Activated CD8-positive, alpha-beta memory T cell treated with anti-CD3 and anti-CD28 coated beads, Interleukin-2, amount 50 U/mL, for 4 hours (primary cell): Measurements from ENCODE around the gene PAAF1.
"Not testable (repeated sequence)": the region's sequence is repeated elsewhere in the genome, so short reads cannot be mapped to it uniquely, and the experiment has no call there.

ENCODE experiments used
- DNase-seq: peaks from one replicate; pipeline ENCODE4 v3.0.0-alpha.2; 2020

Gene PAAF1, protein sequence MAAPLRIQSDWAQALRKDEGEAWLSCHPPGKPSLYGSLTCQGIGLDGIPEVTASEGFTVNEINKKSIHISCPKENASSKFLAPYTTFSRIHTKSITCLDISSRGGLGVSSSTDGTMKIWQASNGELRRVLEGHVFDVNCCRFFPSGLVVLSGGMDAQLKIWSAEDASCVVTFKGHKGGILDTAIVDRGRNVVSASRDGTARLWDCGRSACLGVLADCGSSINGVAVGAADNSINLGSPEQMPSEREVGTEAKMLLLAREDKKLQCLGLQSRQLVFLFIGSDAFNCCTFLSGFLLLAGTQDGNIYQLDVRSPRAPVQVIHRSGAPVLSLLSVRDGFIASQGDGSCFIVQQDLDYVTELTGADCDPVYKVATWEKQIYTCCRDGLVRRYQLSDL

GRCh38 chr11:73876424-73877310, at the start of gene PAAF1, which contains the start of gene COA4:
PAAF1 (plus strand) TSS chr11:73876999; CDS start chr11:73877022, 23 bp downstream.
COA4 (minus strand) TSS chr11:73876846; CDS start chr11:73873378, 3,468 bp downstream.
- DNase-seq = peak; percentile 90

DNA sequence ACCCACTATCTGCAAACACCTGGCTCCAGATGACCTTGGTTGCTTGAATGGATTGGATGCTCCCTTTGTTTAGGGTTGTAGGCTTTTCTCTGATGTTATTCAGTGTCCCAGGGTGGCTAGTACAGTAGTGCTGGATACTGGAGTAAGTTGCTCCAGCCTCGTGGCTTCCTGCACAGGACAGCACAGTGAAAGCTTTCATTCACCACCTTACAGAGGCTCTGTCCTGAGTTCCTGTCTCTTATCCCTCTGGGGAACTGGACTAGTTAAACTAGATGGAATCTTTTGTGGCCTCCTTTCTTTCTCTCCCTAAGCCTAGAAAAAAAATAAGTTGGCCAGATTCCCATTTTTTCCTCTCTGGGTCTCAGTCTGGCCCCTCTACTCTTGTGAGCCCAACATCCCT, 46.5 kb upstream of the PAAF1 start:
- no peak for DNase-seq

DNA sequence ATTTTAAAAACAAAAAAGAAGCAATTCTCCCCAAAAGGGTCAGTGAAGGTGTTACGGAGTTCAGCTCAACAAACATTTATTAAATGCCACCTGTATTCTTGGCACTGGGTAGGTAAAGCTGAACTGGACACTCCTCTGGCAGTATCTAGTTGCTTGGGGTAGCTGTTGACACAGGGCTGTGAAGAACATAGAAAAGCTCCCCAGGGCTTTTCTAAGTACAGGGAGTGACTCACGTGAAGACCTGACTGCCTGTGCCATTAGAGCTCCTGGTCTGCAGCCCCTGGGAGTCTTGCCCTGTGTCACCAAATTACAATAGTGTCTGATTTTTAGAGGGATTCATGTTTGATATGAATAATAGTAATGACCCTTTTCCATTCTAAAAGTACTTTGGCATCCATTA, 43.7 kb upstream of the PAAF1 start:
- DNase-seq = no peak

- no peak for DNase-seq
Observed at GRCh38 chr11:73838443-73839122, 38.2 kb upstream of the PAAF1 start.

- DNase-seq = no peak
Observed at GRCh38 chr11:73839123-73839457, 37.7 kb upstream of the PAAF1 start.

DNA sequence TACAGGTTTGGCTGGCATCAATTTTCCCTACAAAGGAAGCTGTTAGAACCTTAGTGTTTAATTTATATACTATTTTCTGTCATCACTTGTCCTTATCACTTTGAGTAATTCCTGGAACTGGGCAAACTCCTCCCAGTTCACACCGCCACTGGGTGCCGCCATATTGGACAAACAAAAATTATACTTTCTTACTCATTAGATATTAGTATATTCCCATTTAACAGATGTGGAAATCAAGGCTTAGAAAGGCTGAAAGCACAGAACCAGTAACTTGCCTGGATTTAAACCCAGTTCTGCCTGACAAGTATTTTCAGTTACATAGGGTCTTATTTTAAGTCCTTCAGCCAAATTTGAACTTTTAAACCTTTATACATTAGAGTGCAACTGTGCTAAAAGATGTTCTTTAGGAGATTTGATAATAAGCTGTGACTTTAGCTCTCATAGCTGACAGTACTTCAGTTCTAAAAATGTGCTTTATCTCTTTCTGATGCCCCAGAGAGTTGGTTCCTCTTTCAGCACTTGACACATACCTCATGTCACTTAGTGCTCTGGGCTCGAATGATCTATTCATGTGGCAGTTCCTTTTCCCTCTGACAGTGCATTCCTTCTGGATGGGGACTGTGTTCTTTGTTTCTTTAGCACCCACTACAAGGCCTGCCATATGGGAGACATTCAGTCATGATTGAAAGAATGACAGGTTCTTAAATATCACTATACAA, 25.6 kb upstream of the PAAF1 start:
- DNase-seq = no peak

DNA sequence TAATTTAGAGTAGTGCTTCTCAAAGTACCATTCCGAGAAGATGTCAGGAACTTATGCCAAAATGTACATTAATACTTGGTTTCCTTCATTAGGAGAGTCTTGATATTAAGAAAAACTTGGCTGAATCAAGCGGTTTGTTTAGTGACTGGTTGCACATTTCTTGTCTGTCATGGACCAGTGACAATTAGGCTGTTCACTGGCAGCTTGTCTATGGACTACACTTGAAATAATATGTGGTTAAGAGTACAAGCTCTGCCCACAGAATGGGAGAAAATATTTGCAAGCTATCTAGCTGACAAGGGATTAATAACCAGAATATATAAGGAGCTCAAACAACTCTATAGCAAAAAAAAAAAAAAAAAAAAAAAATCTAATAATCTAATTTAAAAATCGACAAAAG, 24.8 kb upstream of the PAAF1 start:
- DNase-seq = no peak

DNA sequence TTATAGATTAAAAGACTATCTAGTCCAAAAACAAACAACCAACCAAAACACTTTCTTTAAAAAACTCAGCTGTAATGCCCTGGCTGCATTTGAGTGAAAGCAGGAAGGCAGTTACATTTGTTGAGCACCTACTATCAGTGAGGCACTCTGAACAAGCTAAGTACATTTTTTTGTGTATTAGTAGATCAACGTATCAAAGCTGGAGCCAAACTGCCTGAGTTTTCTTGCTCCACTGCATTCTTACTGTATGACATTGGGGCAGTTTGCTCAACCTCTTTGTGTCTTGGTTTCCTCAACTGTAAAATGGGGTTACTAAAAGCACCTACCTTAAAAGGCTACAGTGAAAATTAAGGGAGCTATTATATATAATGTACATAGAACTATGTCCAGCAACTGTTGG, 22.1 kb upstream of the PAAF1 start:
- no peak for DNase-seq

- no peak for DNase-seq
Observed at GRCh38 chr11:73856031-73856567, 20.7 kb upstream of the PAAF1 start.

- no peak for DNase-seq
Observed at GRCh38 chr11:73859671-73860070, 17.1 kb upstream of the PAAF1 start.

DNA sequence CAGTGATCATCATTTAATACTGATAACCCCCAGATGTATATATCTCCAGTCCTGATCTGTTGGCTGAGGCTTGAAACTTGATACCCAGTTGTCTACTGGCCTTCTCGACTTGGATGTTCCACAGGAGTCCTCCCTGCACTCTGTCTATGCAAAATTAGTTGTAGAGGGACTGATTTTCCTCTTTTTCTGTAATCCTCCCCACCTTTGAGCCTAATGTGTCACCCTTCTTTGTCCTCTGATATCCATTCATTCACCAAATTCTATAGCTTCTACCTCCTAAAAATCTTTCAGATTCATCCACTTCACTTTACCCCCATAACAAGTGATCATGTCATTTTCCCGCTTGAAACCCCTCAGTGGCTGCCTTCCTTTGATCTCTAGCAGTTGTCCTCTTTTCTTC, 16.6 kb upstream of the PAAF1 start:
- DNase-seq = no peak

DNA sequence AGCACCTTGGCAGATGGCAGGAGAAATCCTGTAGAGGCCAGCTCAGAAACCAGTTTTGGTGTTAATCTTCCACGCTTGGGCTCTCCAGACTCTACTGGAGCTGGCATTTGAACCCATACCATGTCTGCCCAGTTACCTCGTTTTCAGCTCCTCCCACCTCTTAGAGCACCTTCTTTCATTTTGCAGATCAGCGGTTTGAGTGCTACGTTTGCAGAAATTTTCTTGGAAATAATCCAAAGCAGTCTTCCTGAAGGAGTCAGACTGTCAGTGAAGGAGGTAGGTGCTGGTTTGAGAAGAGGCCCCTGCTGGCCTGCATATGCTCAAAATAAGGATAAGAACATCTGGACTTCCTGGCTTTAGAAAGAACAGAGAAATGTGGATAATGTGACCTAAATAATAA, 13.8 kb upstream of the PAAF1 start:
- no peak for DNase-seq

DNA sequence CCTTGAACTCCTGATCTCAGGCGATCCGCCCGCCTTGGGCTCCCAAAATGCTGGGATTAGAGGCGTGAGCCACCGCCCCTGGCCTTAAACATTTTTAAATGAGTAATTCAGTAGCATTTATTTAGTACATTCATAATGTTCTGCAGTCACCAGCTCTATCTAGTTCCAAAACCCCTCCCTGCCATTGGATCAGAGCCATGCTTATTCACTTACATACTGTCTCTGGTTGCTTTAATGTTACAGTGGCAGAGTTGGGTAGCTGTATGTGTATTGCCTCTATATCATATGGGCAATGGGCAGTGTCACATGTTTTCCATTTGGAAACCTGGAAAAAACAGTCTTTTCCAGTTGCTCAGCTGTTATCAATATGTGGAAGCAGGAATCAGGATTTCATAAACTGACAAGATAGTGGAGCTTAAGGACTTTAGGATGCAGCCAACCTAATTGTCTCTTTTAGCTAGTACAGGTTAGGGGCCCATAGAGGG, 10.7 kb upstream of the PAAF1 start:
- no peak for DNase-seq

DNA sequence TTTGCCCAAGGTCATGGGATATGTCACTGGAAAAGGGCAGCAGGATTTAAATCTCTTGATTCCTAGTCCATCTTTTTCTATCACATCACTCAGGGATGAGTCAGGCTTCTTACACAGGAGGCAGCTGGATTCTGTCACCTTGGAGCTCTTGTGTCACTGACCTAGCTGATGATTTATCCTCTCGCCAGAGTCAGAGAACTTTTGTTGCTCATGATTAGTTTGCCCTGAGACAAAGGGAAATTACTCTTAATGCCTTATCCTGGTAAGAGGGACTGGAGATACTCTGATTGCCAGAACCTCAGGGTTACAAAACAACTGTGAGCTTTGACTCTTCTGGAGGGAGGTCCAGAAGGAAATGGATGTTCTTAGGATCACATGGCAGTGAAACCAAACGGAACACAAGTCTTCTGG, 10.2 kb upstream of the PAAF1 start:
- DNase-seq = no peak

GRCh38 chr11:73869332-73869949, 7.4 kb upstream of the PAAF1 start:
- no peak for DNase-seq

GRCh38 chr11:73870261-73870660, 6.5 kb upstream of the PAAF1 start:
- no peak for DNase-seq

DNA sequence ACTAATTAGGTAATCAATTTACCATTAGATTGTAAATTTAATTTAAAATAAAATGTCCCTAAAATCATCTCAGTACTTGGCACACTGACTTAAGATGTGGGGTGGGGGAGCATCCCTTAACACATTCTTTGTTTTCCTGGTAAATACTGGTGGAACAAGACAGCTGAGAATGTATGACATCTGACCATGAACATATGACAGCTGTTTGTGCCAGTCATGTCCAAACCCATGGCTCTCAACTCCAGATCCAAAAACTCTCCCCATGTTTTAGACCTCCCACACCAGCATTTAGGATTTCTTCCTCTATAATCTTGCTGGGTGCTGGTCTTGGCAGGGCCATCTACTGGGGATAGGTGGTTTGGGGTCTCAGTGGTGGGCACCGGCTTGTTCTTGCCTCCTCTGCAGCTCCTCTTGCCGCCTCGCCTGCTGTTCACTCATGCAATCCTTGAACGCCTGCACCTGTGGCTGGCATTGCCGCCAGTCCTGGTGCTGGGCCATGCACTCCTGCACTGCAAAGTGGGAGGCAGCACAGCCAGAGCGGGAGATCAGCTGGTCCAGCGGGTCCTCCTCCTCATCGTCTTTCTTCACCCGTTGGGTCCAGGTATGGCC, 3.9 kb upstream of the PAAF1 start:
- DNase-seq = no peak

- no peak for DNase-seq
Observed at GRCh38 chr11:73875380-73875779, 1.4 kb upstream of the PAAF1 start.

DNA sequence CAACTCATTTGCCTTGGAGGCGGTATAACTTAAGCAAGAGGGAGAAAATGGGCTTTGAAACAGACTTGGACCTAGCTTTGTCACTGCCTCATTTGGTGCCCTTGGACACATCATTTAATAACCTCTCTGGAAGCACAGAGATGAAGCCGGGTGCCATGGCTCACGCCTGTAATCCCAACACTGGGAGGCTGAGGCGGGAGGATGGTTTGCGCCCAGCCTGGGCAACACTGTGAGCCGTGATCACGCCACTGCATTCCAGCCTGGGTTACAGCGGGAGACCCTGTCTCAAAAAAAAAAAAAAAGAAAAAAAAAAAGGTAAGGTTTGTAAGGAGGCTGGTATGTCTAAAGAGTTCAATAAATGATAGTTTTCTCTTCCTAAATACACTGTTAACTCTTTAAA, 959 bp upstream of the PAAF1 start:
- no peak for DNase-seq

DNA sequence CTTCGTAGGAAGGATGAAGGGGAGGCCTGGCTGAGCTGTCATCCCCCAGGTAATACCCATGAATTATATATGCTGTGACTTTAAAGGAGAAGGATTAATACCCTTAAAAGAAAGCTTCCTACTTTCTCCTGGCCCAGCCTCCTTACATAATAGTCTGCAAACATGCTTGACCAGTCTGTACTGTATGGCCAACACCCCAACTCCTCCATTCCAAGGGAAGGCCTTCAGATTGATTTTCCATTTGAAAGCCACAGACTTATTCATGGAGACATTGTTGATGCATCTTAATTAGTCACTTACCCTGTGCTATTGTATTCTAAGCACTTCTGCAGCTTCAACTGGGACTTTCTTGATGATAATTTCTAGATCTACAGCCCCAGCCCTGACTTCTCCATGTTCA, 2.0 kb downstream of the PAAF1 start:
- DNase-seq = no peak

- DNase-seq = not testable (repeated sequence)
Observed at GRCh38 chr11:73880449-73880848, 3.6 kb downstream of the PAAF1 start.
